Tibial nerve (tissue), 4 donors: ENCODE data around the gene AHRR. TPM values are rescaled to one million over a fixed set of nuclear protein-coding genes. Genes with fewer than 3 reads are reported as not detected.

Source experiments
- DNase-seq, 2 donors: peaks; one replicate each; pipeline ENCODE4 v3.0.0-alpha.2; 2019; ENCODE audit warnings: low spot score in 2 of 2
- H3K27ac ChIP-seq, 4 donors: fragments of 200-600 bp; sonication (generic) in 3 of 4; one replicate each; pipeline ENCODE4 v1.5.1; 2017 to 2019; ENCODE audit warnings: mild to moderate bottlenecking in 1 of 4
- H3K27me3 ChIP-seq, 2 donors: fragments of 200-600 bp; sonication (generic) in 1 of 2; one replicate each; pipeline versions ENCODE4 v1.5.1 to v1.6.0; 2017 to 2019
- H3K36me3 ChIP-seq, 3 donors: fragments of 200-600 bp; sonication (generic); one replicate each; pipeline ENCODE4 v1.5.1; 2018 to 2019
- H3K4me1 ChIP-seq, 4 donors: fragments of 200-600 bp; sonication (generic) in 3 of 4; one replicate each; pipeline ENCODE4 v1.5.1; 2017 to 2019
- H3K4me3 ChIP-seq, 4 donors: fragments of 200-600 bp; sonication (generic) in 3 of 4; one replicate each; pipeline ENCODE4 v1.5.1; 2017 to 2019; ENCODE audit warnings: mild to moderate bottlenecking in 1 of 4, moderate library complexity in 1 of 4
- H3K9me3 ChIP-seq, 4 donors: fragments of 200-600 bp; sonication (generic) in 3 of 4; one replicate each; pipeline ENCODE4 v1.5.1; 2017 to 2019
- CTCF ChIP-seq, 5 experiments: fragments of 200-600 bp in 3 of 5; fragments of 450-650 bp in 2 of 5; sonication (generic) in 3 of 5; IDR thresholded peaks; one replicate each; pipeline ENCODE4 v1.5.1; 2016 to 2019; ENCODE audit warnings: antibody characterized with exemption in 5 of 5, mild to moderate bottlenecking in 3 of 5, moderate library complexity in 2 of 5
- EP300 ChIP-seq, 2 donors: sonication (generic); formaldehyde crosslinking; IDR thresholded peaks; one replicate each; pipeline ENCODE4 v1.6.1; 2017; ENCODE audit warnings: antibody characterized with exemption in 2 of 2, mild to moderate bottlenecking in 1 of 2
- POLR2A ChIP-seq, 2 donors: fragments of 450-650 bp; IDR thresholded peaks; one replicate each; pipeline ENCODE4 v1.6.1; 2017; ENCODE audit warnings: antibody characterized with exemption in 2 of 2, mild to moderate bottlenecking in 2 of 2, moderate library complexity in 2 of 2
- WGBS, 2 donors: methylation state at CpG; one replicate each; pipeline ENCODE4 v1.1.5; 2018; 5-methylcytosine and 5-hydroxymethylcytosine counted together
- total RNA-seq, 4 donors: library from RNA; depleted of rRNA; stranded (reverse); fragments of >200 nt; gene quantifications; one replicate each; pipeline ENCODE4 v1.1.0, GENCODE V29; 2016

AHRR gene
- total RNA-seq, 4 donors from 2014 or later = 1.0 to 4.8 (median 1.2) TPM; not detected in 1

DNA sequence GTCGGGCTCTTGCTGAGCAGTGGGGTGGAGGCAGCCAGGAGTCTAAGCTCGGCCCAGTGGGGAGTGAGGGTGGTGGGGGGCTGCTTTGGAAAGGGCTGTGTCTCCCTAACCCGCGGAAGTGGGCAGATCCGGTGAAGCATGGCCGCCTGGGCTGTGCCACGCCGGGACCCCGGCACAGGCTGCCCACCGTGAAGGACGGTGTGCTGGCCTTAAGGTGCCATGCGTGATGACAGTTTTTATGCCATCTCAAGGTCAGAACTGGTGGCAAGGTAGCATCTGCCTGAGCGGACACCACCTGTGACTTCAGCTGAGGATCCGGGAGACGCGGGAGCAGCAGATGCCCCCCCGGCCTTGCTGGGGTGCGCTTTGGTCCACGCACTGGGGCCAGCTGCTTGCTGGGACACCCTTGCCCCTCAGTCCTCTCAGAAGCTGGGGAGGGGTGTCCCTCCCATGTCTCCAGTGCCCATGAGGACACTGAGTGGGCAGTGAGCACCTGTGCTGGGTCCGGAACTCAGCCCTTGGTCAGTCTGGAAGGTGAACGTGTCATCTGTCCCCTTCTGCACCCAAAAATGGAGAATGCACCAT, 53.9 kb downstream of the AHRR start:
- WGBS, 2 donors = 82 to 90% methylated on average over 9 to 19 of the region's 21 CpGs
- TF ChIP-seq EP300 (IDR thresholded peaks at IDR 0.05) = no peak
- TF ChIP-seq POLR2A (IDR thresholded peaks at IDR 0.05) = no peak
- no peak for TF ChIP-seq CTCF (IDR thresholded peaks at IDR 0.05)
- no peak overlapping the region for H3K4me3 ChIP-seq
- no peak overlapping the region for H3K27ac ChIP-seq
- H3K27me3 ChIP-seq = peaks cover 0 to 27% of the 10 kb centered on the region in 2 donors
- H3K4me1 ChIP-seq = peaks cover 0 to 19% (median 6%) of the 10 kb centered on the region in 4 donors
- H3K9me3 ChIP-seq = peaks cover 0 to 3% (median 0%) of the 10 kb centered on the region in 4 donors
- DNase-seq = no peak
- no peaks in the 10 kb centered on the region for H3K36me3 ChIP-seq

DNA sequence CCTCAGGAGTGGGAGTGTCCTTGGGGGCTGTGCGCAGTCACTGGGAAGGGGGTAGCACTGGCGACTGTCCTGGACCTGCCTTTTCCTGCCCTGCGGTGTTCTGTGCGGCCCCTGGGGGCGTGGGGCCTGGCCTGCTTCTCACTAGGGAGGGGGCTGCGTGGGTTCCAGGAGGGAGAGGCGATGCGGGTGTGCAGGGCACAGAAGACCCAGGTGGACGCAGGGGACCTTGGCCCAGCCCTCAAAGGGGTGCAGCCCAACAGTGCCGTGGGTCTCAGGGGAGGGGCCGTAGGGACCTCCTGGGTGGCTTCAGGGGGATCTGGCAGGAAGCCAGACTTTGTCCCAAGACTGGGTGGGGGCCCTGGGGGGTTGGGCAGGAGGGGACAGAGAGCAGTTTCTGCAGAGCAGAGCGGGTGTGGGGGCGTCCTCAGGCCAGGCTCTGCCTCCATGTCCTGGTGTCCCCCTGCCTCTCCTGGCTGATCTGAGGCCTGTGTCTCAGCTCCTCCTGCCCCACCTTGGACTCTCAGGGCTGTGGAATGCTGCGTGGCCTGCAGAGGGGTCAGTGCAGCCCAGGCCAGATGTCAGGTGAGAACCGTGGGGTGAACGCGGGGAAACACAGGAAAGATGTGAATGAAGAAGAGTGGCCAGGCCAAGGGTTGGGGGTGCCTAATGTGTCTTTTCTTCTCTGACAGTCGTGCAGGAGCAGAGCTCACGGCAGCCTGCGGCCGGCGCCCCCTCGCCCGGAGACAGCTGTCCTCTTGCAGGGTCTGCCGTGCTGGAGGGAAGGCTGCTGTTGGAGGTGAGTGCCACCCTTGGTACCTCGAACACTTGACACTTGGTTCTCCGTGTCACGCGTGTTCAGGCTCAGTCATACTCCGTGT, 54.6 kb downstream of the AHRR start:
- DNase-seq = no peak
- Histone ChIP-seq H3K27ac (no peak overlapping the region), H3K4me3 (no peak overlapping the region), H3K27me3 (peaks cover 0 to 27% of the 10 kb centered on the region in 2 donors), H3K9me3 (peaks cover 0 to 10% (median 0%) of the 10 kb centered on the region in 4 donors), H3K4me1 (peaks cover 0 to 19% (median 6%) of the 10 kb centered on the region in 4 donors), H3K36me3 (no peaks in the 10 kb centered on the region)
- no peak for TF ChIP-seq CTCF (IDR thresholded peaks at IDR 0.05)
- TF ChIP-seq EP300 (IDR thresholded peaks at IDR 0.05) = no peak
- TF ChIP-seq POLR2A (IDR thresholded peaks at IDR 0.05) = no peak
- WGBS, 2 donors = 87 to 90% methylated on average over 29 to 30 of the region's 30 CpGs

GRCh38 chr5:376799-377325, 55.3 kb downstream of the AHRR start:
- Histone ChIP-seq H3K4me1 (peaks cover 0 to 19% (median 6%) of the 10 kb centered on the region in 4 donors), H3K4me3 (no peak overlapping the region), H3K36me3 (no peaks in the 10 kb centered on the region), H3K27me3 (peaks cover 0 to 27% of the 10 kb centered on the region in 2 donors), H3K9me3 (peaks cover 0 to 14% (median 0%) of the 10 kb centered on the region in 4 donors), H3K27ac (no peak overlapping the region)
- DNase-seq = no peak
- TF ChIP-seq EP300 (IDR thresholded peaks at IDR 0.05) = no peak
- no peak for TF ChIP-seq CTCF (IDR thresholded peaks at IDR 0.05)
- TF ChIP-seq POLR2A (IDR thresholded peaks at IDR 0.05) = no peak
- 93 to 94% methylated on average over 12 of the region's 12 CpGs for WGBS, 2 donors

DNA sequence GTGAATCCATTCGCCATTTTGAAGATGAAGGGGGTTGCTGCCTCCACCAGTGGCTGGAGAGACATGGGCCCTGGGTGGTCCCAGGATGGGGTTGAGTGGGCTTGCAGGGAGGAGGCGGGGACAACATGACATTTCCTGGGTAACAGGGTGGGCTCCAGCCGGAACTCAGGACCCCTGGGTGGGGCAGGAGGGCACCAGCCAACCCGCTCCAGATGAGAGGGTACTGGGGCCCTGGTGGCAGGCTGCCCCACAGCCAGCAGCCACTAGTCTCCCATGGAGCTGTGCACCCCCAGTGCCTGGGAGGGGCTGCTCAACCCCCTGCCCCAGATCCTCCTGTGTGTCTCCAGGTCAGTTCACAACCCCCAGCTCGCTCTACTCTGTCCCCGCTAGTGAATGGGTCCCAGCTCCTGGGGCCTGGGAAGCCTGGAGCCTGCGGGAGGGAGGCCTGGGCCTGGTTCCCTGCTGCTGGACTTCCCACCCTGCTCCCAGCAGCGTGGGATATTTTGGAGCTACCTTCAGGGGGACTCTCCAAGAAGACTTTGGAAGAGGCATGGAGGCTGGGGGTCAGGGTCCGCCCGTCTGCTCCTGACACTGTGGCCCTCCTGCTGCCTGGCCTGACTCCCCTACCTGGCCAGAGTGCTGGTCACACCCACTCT, 55.9 kb downstream of the AHRR start:
- H3K27me3 ChIP-seq = peaks cover 0 to 27% of the 10 kb centered on the region in 2 donors
- no peak overlapping the region for H3K27ac ChIP-seq
- H3K36me3 ChIP-seq = no peaks in the 10 kb centered on the region
- WGBS, 2 donors = 93 to 95% methylated on average over 9 to 10 of the region's 10 CpGs
- peaks cover 0 to 19% (median 6%) of the 10 kb centered on the region in 4 donors for H3K4me1 ChIP-seq
- no peak for DNase-seq
- no peak overlapping the region for H3K4me3 ChIP-seq
- H3K9me3 ChIP-seq = peaks cover 0 to 15% (median 0%) of the 10 kb centered on the region in 4 donors
- TF ChIP-seq CTCF (IDR thresholded peaks at IDR 0.05) (no peak), EP300 (IDR thresholded peaks at IDR 0.05) (no peak), POLR2A (IDR thresholded peaks at IDR 0.05) (no peak)
